NCI-H2196 treated with DMSO at 0.1 percent for 48 hours (cell line): ENCODE results near the gene PRLR.
"Not testable (repeated sequence)": the region's sequence is repeated elsewhere in the genome, so short reads cannot be mapped to it uniquely, and the experiment has no call there.

Experiments used
- DNase-seq: peaks from one replicate; lab custom pipeline; 2025; ENCODE audit not compliant: unreplicated experiment; lab: John Stamatoyannopoulos, UW

Gene PRLR

GRCh38 chr5:35133186-35133585 lies 97.1 kb downstream of the PRLR start:
- DNase-seq = no peak

GRCh38 chr5:35131723-35132122 lies 98.6 kb downstream of the PRLR start:
- no peak for DNase-seq

GRCh38 chr5:35129921-35130485 lies 100.3 kb downstream of the PRLR start:
- DNase-seq = no peak

GRCh38 chr5:35129276-35129675 lies 101.0 kb downstream of the PRLR start:
- no peak for DNase-seq

GRCh38 chr5:35127006-35127405 lies 103.3 kb downstream of the PRLR start:
- DNase-seq = no peak

- DNase-seq = no peak
Observed at GRCh38 chr5:35125746-35126145, 104.5 kb downstream of the PRLR start.

- DNase-seq = no peak
Observed at GRCh38 chr5:35124932-35125331, 105.4 kb downstream of the PRLR start.

GRCh38 chr5:35122819-35123218 lies 107.5 kb downstream of the PRLR start:
- no peak for DNase-seq

- DNase-seq = no peak
Observed at GRCh38 chr5:35120715-35121114, 109.6 kb downstream of the PRLR start.

GRCh38 chr5:35117967-35118366 lies 112.3 kb downstream of the PRLR start:
- DNase-seq = no peak

- DNase-seq = no peak
Observed at GRCh38 chr5:35115920-35116319, 114.4 kb downstream of the PRLR start.

GRCh38 chr5:35114698-35115097 lies 115.6 kb downstream of the PRLR start:
- DNase-seq = no peak

- DNase-seq = no peak
Observed at GRCh38 chr5:35112300-35112699, 118.0 kb downstream of the PRLR start.

GRCh38 chr5:35104550-35104949 lies 125.7 kb downstream of the PRLR start:
- DNase-seq = not testable (repeated sequence)

- DNase-seq = no peak
Observed at GRCh38 chr5:35103637-35104299, 126.5 kb downstream of the PRLR start.

- not testable (repeated sequence) for DNase-seq
Observed at GRCh38 chr5:35101720-35102119, 128.6 kb downstream of the PRLR start.

GRCh38 chr5:35101016-35101415 lies 129.3 kb downstream of the PRLR start:
- DNase-seq = no peak

- DNase-seq = no peak
Observed at GRCh38 chr5:35098214-35098613, 132.1 kb downstream of the PRLR start.

GRCh38 chr5:35096932-35097331 lies 133.4 kb downstream of the PRLR start:
- DNase-seq = no peak

GRCh38 chr5:35096216-35096615 lies 134.1 kb downstream of the PRLR start:
- DNase-seq = no peak

- DNase-seq = no peak
Observed at GRCh38 chr5:35095366-35095765, 134.9 kb downstream of the PRLR start.

GRCh38 chr5:35094948-35095347 lies 135.3 kb downstream of the PRLR start:
- DNase-seq = no peak

GRCh38 chr5:35092703-35093102 lies 137.6 kb downstream of the PRLR start:
- DNase-seq = no peak
